HG03103 (cell line): ENCODE measurements around the gene ENC1.

ENCODE experiments used
- ATAC-seq: cut with Tn5 transposase; IDR thresholded peaks from one replicate; pipeline ENCODE4 v1.9.1; 2021; ENCODE audit warnings: low read depth; ENCODE audit not compliant: unreplicated experiment

The ENC1 gene

DNA sequence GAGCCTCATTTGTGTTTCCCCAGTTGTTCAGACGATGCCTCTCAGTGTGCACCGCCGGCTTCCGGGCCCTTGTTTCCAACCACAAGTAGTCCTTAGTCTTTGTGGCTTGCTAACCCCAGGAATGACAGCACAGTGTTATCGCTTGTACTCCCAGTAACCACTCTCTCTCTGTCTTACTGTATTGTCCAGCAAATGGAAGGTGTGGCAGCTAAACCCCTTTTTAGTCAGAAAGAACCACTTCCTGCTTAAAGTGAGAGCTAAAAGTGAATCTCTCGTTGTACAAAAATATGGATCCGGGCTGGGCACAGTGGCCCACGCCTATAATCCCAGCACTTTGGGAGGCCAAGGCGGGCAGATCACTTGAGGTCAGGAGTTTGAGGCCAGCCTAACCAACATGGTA is 61.3 kb downstream of the ENC1 start:
- peak; percentile 64 for ATAC-seq

DNA sequence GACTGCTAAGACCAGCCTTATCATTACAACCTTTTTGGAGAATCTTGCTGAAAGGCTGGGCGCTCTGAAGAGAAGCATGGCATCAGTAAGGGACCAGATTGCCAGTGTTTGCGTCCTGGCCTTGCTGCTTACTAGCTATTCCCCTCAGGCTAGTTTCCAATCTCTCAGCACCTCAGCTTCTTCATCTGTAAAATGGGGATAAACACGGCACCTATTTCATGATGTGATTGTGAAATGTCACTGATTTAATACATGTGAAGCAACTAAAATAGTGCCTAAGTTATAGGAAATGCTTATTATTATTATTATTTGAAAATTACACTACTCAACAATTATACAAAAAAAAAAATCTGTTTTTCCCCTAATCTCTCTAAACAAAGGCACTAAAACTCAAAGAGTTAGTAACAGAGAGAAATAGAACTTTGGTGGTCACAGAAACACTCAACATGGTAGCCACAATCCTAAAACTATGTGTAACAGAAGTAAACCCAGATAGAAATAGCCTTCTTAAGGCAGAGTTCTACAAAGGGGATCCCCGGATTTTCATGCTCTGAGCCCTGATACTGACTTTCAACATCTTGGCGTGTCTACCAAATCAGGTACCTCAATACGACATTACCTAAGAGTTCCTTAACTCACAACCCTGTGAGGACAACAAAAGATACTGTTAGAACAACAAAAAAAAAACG is 62.0 kb downstream of the ENC1 start:
- no peak for ATAC-seq
